DMS79 (cell line): Measurements from ENCODE around the gene AK4.
"Not testable (repeated sequence)": the region's sequence is repeated elsewhere in the genome, so short reads cannot be mapped to it uniquely, and the experiment has no call there.

Experiments used
- DNase-seq: peaks from one replicate; lab custom pipeline; 2025; lab: John Stamatoyannopoulos, UW

AK4 gene

GRCh38 chr1:65148178-65148547 is at the start of gene AK4:
AK4 (plus strand) TSS chr1:65148203; CDS start chr1:65148408, 205 bp downstream.
- not testable (repeated sequence) for DNase-seq

GRCh38 chr1:65103807-65104206 is 44.2 kb upstream of the AK4 start:
- no peak for DNase-seq

GRCh38 chr1:65104854-65105534 is 43.0 kb upstream of the AK4 start:
- DNase-seq: no peak

GRCh38 chr1:65105596-65105995 is 42.4 kb upstream of the AK4 start:
- DNase-seq: no peak

- no peak for DNase-seq
Observed at GRCh38 chr1:65108025-65108642, 39.9 kb upstream of the AK4 start.

- DNase-seq: no peak
Observed at GRCh38 chr1:65109487-65109886, 38.5 kb upstream of the AK4 start.

GRCh38 chr1:65112811-65113210 is 35.2 kb upstream of the AK4 start:
- no peak for DNase-seq

- DNase-seq: no peak
Observed at GRCh38 chr1:65113298-65113697, 34.7 kb upstream of the AK4 start.

- DNase-seq: no peak
Observed at GRCh38 chr1:65114322-65114721, 33.7 kb upstream of the AK4 start.

GRCh38 chr1:65119951-65120350 is 28.1 kb upstream of the AK4 start:
- DNase-seq: no peak

- not testable (repeated sequence) for DNase-seq
Observed at GRCh38 chr1:65129104-65129503, 18.9 kb upstream of the AK4 start.

GRCh38 chr1:65138524-65138923 is 9.5 kb upstream of the AK4 start:
- DNase-seq: no peak

- DNase-seq: not testable (repeated sequence)
Observed at GRCh38 chr1:65139793-65140192, 8.2 kb upstream of the AK4 start.

- DNase-seq: no peak
Observed at GRCh38 chr1:65141394-65141793, 6.6 kb upstream of the AK4 start.

GRCh38 chr1:65141918-65142317 is 6.1 kb upstream of the AK4 start:
- DNase-seq: no peak

GRCh38 chr1:65143112-65143658 is 4.8 kb upstream of the AK4 start:
- DNase-seq: not testable (repeated sequence)

GRCh38 chr1:65146908-65147423 is 1.0 kb upstream of the AK4 start:
- DNase-seq: no peak

GRCh38 chr1:65147424-65148177 is 402 bp upstream of the AK4 start:
- no peak for DNase-seq

GRCh38 chr1:65148548-65149350 is 746 bp downstream of the AK4 start:
- peak; percentile 6 for DNase-seq

GRCh38 chr1:65149351-65150107 is 1.5 kb downstream of the AK4 start:
- DNase-seq: no peak

GRCh38 chr1:65150108-65150463 is 2.1 kb downstream of the AK4 start:
- DNase-seq: no peak
